Right lobe of liver (tissue), 6 donors: ENCODE results near the gene OARD1. TPM values are rescaled to one million over a fixed set of nuclear protein-coding genes. Genes with fewer than 3 reads are reported as not detected.

Source experiments
- ATAC-seq, 4 donors: fragments of 200-7000 bp; cut with Tn5 transposase; one replicate each; pipeline ENCODE4 v1.9.1; 2020; ENCODE audit warnings: mild to moderate bottlenecking in 4 of 4, moderate library complexity in 4 of 4
- DNase-seq, 3 donors: peaks; one replicate each; pipeline ENCODE4 v3.0.0-alpha.2; 2020
- H3K27ac ChIP-seq, 3 donors: fragments of 200-600 bp; one replicate each; pipeline ENCODE4 v1.8.0; 2022
- H3K27me3 ChIP-seq, 2 donors: fragments of 200-600 bp; one replicate each; pipeline ENCODE4 v1.8.0; 2022
- H3K36me3 ChIP-seq, 4 donors: fragments of 200-600 bp; sonication (generic) in 1 of 4; one replicate each; pipeline versions ENCODE4 v1.5.1 to v1.8.0; 2017 to 2022; ENCODE audit warnings: control low read depth in 1 of 4
- H3K4me1 ChIP-seq, 4 donors: fragments of 200-600 bp; sonication (generic) in 1 of 4; one replicate each; pipeline versions ENCODE4 v1.5.1 to v1.8.0; 2017 to 2022; ENCODE audit warnings: control low read depth in 1 of 4
- H3K4me3 ChIP-seq, 3 donors: fragments of 200-600 bp; one replicate each; pipeline ENCODE4 v1.8.0; 2022
- H3K9me3 ChIP-seq, 4 donors: fragments of 200-600 bp; sonication (generic) in 1 of 4; one replicate each; pipeline versions ENCODE4 v1.5.1 to v1.8.0; 2017 to 2022; ENCODE audit warnings: control low read depth in 1 of 4
- CTCF ChIP-seq, 4 donors: fragments of 200-600 bp in 3 of 4; fragments of 450-650 bp in 1 of 4; IDR thresholded peaks; one replicate each; pipeline versions ENCODE4 v1.5.1 to v1.8.0; 2016 to 2022; ENCODE audit warnings: antibody characterized with exemption in 4 of 4, mild to moderate bottlenecking in 2 of 4
- POLR2A ChIP-seq: fragments of 450-650 bp; IDR thresholded peaks from one replicate; pipeline ENCODE4 v1.6.1; 2017; ENCODE audit warnings: antibody characterized with exemption, mild to moderate bottlenecking
- WGBS: methylation state at CpG from one replicate; pipeline ENCODE4 v1.1.6; 2018; ENCODE audit warnings: low coverage, low lambda C conversion rate; ENCODE audit not compliant: insufficient coverage; ENCODE audit errors: missing lambda C conversion rate; 5-methylcytosine and 5-hydroxymethylcytosine counted together
- intact Hi-C, 2 donors: fragments of 100-400 bp; cut with DNase I; formaldehyde crosslinking; loops; one replicate each; pipeline versions ENCODE4 v1.11.2 to v1.14.1; 2022
- total RNA-seq, 6 experiments: library from RNA; depleted of rRNA in 2 of 6; stranded (reverse); fragments of >200 nt in 2 of 6; fragmentation: NEBNext Ultra II Directional in 3 of 6; extraction: Animal tissue kit (Norgen Biotek cat#: 25700) in 3 of 6; gene quantifications; one replicate each; pipeline versions ENCODE4 v1.1.0 to v1.2.4, GENCODE V29; 2016 to 2023
- donor health status: DM: no; HTN: yes; CAD: no.
- donor health status: DM: no; HTN: no; CAD: no.
- donor health status: DM: no; HTN: no; CAD: no.
- donor health status: DM: no; HTN: yes; CAD: no.
- donor health status: DM: no; HTN: yes; CAD: no.

The OARD1 gene
- total RNA-seq, 6 experiments from 2014 or later: 14.8 to 26.2 (median 21.7) TPM

GRCh38 chr6:41065550-41066026 lies 6.6 kb downstream of the OARD1 start:
- WGBS: 12% methylated on average over 2 of the region's 2 CpGs
- TF ChIP-seq CTCF (IDR thresholded peaks at IDR 0.05) (no peak), POLR2A (no peak)
- H3K4me1 ChIP-seq: peaks cover 0 to 43% (median 13%) of the 10 kb centered on the region in 4 donors
- intact Hi-C loops: loop anchor here in 1 of 2 donors (10.0 kb wide), 1 partner anchor 61 kb away; no protein-coding TSS in a partner anchor
- no peaks in the 10 kb centered on the region for H3K27me3 ChIP-seq
- H3K27ac ChIP-seq: peak overlapping the region; percentile 20 to 63 (median 57)
- ATAC-seq (peak; percentile 54 to 75 (median 60)), DNase-seq (no peak)
- H3K4me3 ChIP-seq: peak overlapping the region in 1 of 3 donors; percentile 1
- no peaks in the 10 kb centered on the region for H3K9me3 ChIP-seq
- peaks cover 0 to 16% (median 8%) of the 10 kb centered on the region in 4 donors for H3K36me3 ChIP-seq

GRCh38 chr6:41064841-41065240 lies 7.3 kb downstream of the OARD1 start:
- intact Hi-C loops: loop anchor here in 1 of 2 donors (10.0 kb wide), 1 partner anchor 60 kb away; no protein-coding TSS in a partner anchor
- peak overlapping the region; percentile 26 to 63 (median 57) for H3K27ac ChIP-seq
- TF ChIP-seq CTCF (IDR thresholded peaks at IDR 0.05) (no peak), POLR2A (no peak)
- H3K4me3 ChIP-seq: no peak overlapping the region
- peaks cover 0 to 16% (median 6%) of the 10 kb centered on the region in 4 donors for H3K36me3 ChIP-seq
- H3K9me3 ChIP-seq: no peaks in the 10 kb centered on the region
- 22% methylated on average over 5 of the region's 5 CpGs for WGBS
- DNase-seq (no peak), ATAC-seq (peak in 3 of 4 donors; percentile 12 to 55 (median 46))
- no peaks in the 10 kb centered on the region for H3K27me3 ChIP-seq
- H3K4me1 ChIP-seq: peaks cover 0 to 41% (median 13%) of the 10 kb centered on the region in 4 donors

- Histone ChIP-seq H3K27me3 (no peaks in the 10 kb centered on the region), H3K9me3 (no peaks in the 10 kb centered on the region), H3K27ac (peak overlapping the region; percentile 26 to 63 (median 35)), H3K4me3 (no peak overlapping the region), H3K4me1 (peaks cover 0 to 41% (median 13%) of the 10 kb centered on the region in 4 donors), H3K36me3 (peaks cover 0 to 14% (median 5%) of the 10 kb centered on the region in 4 donors)
- WGBS: 28% methylated on average over 2 of the region's 2 CpGs
- TF ChIP-seq CTCF (IDR thresholded peaks at IDR 0.05) (peak in 1 of 4 donors; percentile 21), POLR2A (no peak)
- intact Hi-C loops: loop anchor here in 1 of 2 donors (10.0 kb wide), 1 partner anchor 59 kb away; no protein-coding TSS in a partner anchor
- DNase-seq (no peak), ATAC-seq (peak; percentile 56 to 71 (median 66))
Measured at GRCh38 chr6:41063884-41064285, 8.3 kb downstream of the OARD1 start.

- Histone ChIP-seq H3K27me3 (no peaks in the 10 kb centered on the region), H3K4me3 (no peak overlapping the region), H3K27ac (no peak overlapping the region), H3K4me1 (peaks cover 0 to 41% (median 13%) of the 10 kb centered on the region in 4 donors), H3K36me3 (no peaks in the 10 kb centered on the region), H3K9me3 (no peaks in the 10 kb centered on the region)
- DNase-seq (no peak), ATAC-seq (no peak)
- intact Hi-C loops: loop anchor here in 1 of 2 donors (10.0 kb wide), 1 partner anchor 57 kb away; no protein-coding TSS in a partner anchor
- 91% methylated on average over 1 of the region's 1 CpG for whole genome bisulfite sequencing
- TF ChIP-seq CTCF (IDR thresholded peaks at IDR 0.05) (no peak), POLR2A (no peak)
Measured at GRCh38 chr6:41062056-41062455, 10.1 kb downstream of the OARD1 start.
